Loucy (cell line): ENCODE measurements around the gene PRSS57.

ENCODE experiments used
- H2AFZ ChIP-seq: fragments of 200-600 bp; sonication (generic); 2 replicates; pipeline ENCODE4 v1.6.0; 2016; ENCODE audit warnings: antibody characterized with exemption, mild to moderate bottlenecking, low read length, moderate library complexity
- H3F3A ChIP-seq: fragments of 200-600 bp; 2 replicates; pipeline ENCODE4 v1.6.0; 2016; ENCODE audit warnings: antibody characterized with exemption, low read depth, mild to moderate bottlenecking
- H3K27me3 ChIP-seq: fragments of 200-600 bp; sonication (generic); 2 replicates; pipeline ENCODE4 v1.6.1; 2014; ENCODE audit warnings: low read length, mild to moderate bottlenecking; ENCODE audit not compliant: insufficient read depth, poor library complexity, severe bottlenecking
- H3K36me3 ChIP-seq: fragments of 200-600 bp; sonication (generic); 2 replicates; pipeline ENCODE4 v1.6.1; 2016; ENCODE audit warnings: low read length; ENCODE audit not compliant: insufficient read depth
- H3K4me1 ChIP-seq: fragments of 200-600 bp; sonication (generic); 2 replicates; pipeline ENCODE4 v1.5.1; 2014; ENCODE audit warnings: low read length, mild to moderate bottlenecking; ENCODE audit not compliant: insufficient read depth, poor library complexity, severe bottlenecking
- H3K4me2 ChIP-seq: fragments of 200-600 bp; sonication (generic); 2 replicates; pipeline ENCODE4 v1.6.0; 2014; ENCODE audit warnings: antibody characterized with exemption, low read length, low read depth, mild to moderate bottlenecking; ENCODE audit not compliant: poor library complexity, severe bottlenecking
- H3K4me3 ChIP-seq: fragments of 200-600 bp; sonication (generic); 2 replicates; pipeline ENCODE4 v1.5.1; 2014; ENCODE audit warnings: low read length, mild to moderate bottlenecking, mixed read lengths; ENCODE audit not compliant: poor library complexity, severe bottlenecking
- H3K79me2 ChIP-seq: fragments of 200-600 bp; sonication (generic); 2 replicates; pipeline ENCODE4 v1.6.1; 2014; ENCODE audit warnings: low read length; ENCODE audit not compliant: insufficient read depth
- H3K9ac ChIP-seq: fragments of 200-600 bp; sonication (generic); 2 replicates; pipeline ENCODE4 v1.6.0; 2014; ENCODE audit warnings: mild to moderate bottlenecking, low read depth, low read length, moderate library complexity; ENCODE audit not compliant: poor library complexity, severe bottlenecking
- H3K9me2 ChIP-seq: fragments of 200-600 bp; sonication (generic); replicated peaks from 2 replicates; pipeline ENCODE4 v1.6.1; 2016; ENCODE audit warnings: low read depth, low read length, mixed read lengths
- H3K9me3 ChIP-seq: fragments of 200-600 bp; sonication (generic); 2 replicates; pipeline ENCODE4 v1.6.1; 2014; ENCODE audit warnings: mild to moderate bottlenecking, antibody characterized with exemption, low read length, low read depth; ENCODE audit not compliant: insufficient read depth
- H4K20me1 ChIP-seq: fragments of 200-600 bp; sonication (generic); 2 replicates; pipeline ENCODE4 v1.6.0; 2014; ENCODE audit warnings: antibody characterized with exemption, low read length, mild to moderate bottlenecking; ENCODE audit not compliant: insufficient read depth, poor library complexity, severe bottlenecking
- CTCF ChIP-seq: fragments of 200-600 bp; sonication (generic); conservative IDR thresholded peaks from 2 replicates; pipeline ENCODE4 v1.5.1; 2014; ENCODE audit warnings: mild to moderate bottlenecking, antibody characterized with exemption, low read length
- EZH2phosphoT487 ChIP-seq: fragments of 200-600 bp; IDR thresholded peaks from 2 replicates; pipeline ENCODE4 v1.6.1; 2018; ENCODE audit warnings: antibody characterized with exemption, mild to moderate bottlenecking, moderate library complexity, borderline replicate concordance

The PRSS57 gene

GRCh38 chr19:726993-727956 lies 32.0 kb upstream of the PRSS57 start:
- Histone ChIP-seq H2AFZ (no peak overlapping the region), H3K4me1 (no peaks in the 10 kb centered on the region), H4K20me1 (no peaks in the 10 kb centered on the region), H3F3A (no peaks in the 10 kb centered on the region), H3K27me3 (no peaks in the 10 kb centered on the region), H3K9me3 (no peaks in the 10 kb centered on the region), H3K36me3 (no peaks in the 10 kb centered on the region), H3K9ac (no peak overlapping the region), H3K79me2 (no peaks in the 10 kb centered on the region), H3K4me2 (no peak overlapping the region), H3K9me2 (no peaks in the 10 kb centered on the region), H3K4me3 (no peak overlapping the region)
- TF ChIP-seq EZH2phosphoT487: no peak

GRCh38 chr19:725461-726089 lies 30.3 kb upstream of the PRSS57 start:
- no peaks in the 10 kb centered on the region for H3K4me1 ChIP-seq
- no peaks in the 10 kb centered on the region for H3K9me2 ChIP-seq
- no peaks in the 10 kb centered on the region for H3F3A ChIP-seq
- no peaks in the 10 kb centered on the region for H3K27me3 ChIP-seq
- no peak overlapping the region for H2AFZ ChIP-seq
- no peaks in the 10 kb centered on the region for H4K20me1 ChIP-seq
- H3K4me3 ChIP-seq: no peak overlapping the region
- no peak overlapping the region for H3K4me2 ChIP-seq
- H3K9me3 ChIP-seq: no peaks in the 10 kb centered on the region
- no peaks in the 10 kb centered on the region for H3K79me2 ChIP-seq
- no peak overlapping the region for H3K9ac ChIP-seq
- no peak for TF ChIP-seq EZH2phosphoT487
- TF ChIP-seq CTCF: no peak
- no peaks in the 10 kb centered on the region for H3K36me3 ChIP-seq

GRCh38 chr19:723714-724113 lies 28.5 kb upstream of the PRSS57 start:
- Histone ChIP-seq H3K79me2 (no peaks in the 10 kb centered on the region), H3K9me2 (no peaks in the 10 kb centered on the region), H2AFZ (no peak overlapping the region), H3K9ac (no peak overlapping the region), H3K9me3 (no peaks in the 10 kb centered on the region), H3K4me2 (no peak overlapping the region), H3K4me3 (no peak overlapping the region), H3K36me3 (no peaks in the 10 kb centered on the region), H3K4me1 (no peaks in the 10 kb centered on the region), H3F3A (no peaks in the 10 kb centered on the region), H3K27me3 (no peaks in the 10 kb centered on the region), H4K20me1 (no peaks in the 10 kb centered on the region)
- no peak for TF ChIP-seq EZH2phosphoT487
- TF ChIP-seq CTCF: no peak
